Muscle layer of duodenum (tissue), 2 donors: ENCODE data around the gene ANKH.

Experiments
- H3K27ac ChIP-seq: one replicate; pipeline ENCODE4 v1.7.0; 2013; ENCODE audit warnings: mild to moderate bottlenecking, low read length
- H3K27me3 ChIP-seq: one replicate; pipeline ENCODE4 v1.7.0; 2013; ENCODE audit warnings: low read depth, mild to moderate bottlenecking, control low read depth, low read length
- H3K36me3 ChIP-seq, 2 donors: one replicate each; pipeline ENCODE4 v1.7.0; 2013; ENCODE audit warnings: low read length in 2 of 2, control low read depth in 1 of 2, mild to moderate bottlenecking in 1 of 2; ENCODE audit not compliant: insufficient read depth in 2 of 2, control insufficient read depth in 1 of 2
- H3K4me1 ChIP-seq, 2 donors: one replicate each; pipeline ENCODE4 v1.7.0; 2013; ENCODE audit warnings: low read length in 2 of 2, mild to moderate bottlenecking in 2 of 2, control low read depth in 1 of 2, moderate library complexity in 1 of 2; ENCODE audit not compliant: insufficient read depth in 2 of 2, control insufficient read depth in 1 of 2
- H3K4me3 ChIP-seq, 2 donors: one replicate each; pipeline ENCODE4 v1.7.0; 2013; ENCODE audit warnings: low read length in 2 of 2, low read depth in 1 of 2, mild to moderate bottlenecking in 1 of 2
- H3K9me3 ChIP-seq, 2 donors: one replicate each; pipeline ENCODE4 v1.7.0; 2013; ENCODE audit warnings: low read length in 2 of 2, control low read depth in 1 of 2, mild to moderate bottlenecking in 1 of 2; ENCODE audit not compliant: control insufficient read depth in 1 of 2
- donor health status: healthy.

The ANKH gene

DNA sequence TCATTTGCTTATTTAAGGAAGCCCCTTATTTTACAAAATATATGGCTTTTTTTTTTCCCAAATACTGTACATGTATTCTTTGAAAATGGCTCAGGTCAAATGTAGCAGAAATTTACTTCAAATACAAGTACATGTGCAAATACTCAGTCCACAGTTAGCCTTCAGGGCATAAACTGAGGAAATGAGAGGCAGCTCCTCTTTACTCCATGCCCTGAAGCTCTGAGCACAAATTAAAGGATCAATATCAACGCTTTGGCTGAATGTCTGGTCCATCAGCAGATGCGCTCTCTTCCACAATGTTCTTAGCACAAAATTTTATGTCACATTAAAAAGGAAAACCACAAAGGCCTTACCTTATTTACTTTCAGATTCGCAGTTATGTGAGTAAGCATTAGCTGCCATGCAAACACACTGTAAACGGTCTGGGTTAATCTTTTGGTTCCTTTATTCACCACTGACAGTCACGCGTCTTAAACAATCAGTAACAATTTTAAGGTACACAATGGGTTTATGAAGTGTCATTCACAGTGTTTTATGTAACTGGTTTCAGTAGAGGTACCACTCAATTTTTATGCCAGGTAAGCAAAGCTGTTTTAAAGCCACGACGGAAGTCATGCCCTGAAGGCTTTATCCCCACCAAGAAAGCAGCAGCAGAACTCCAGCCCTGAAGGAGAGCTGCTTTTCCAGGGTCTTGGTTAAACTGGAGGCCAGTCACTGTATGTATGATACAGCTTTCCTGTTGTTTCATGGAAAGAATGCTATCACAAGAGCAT lies 103.7 kb downstream of the ANKH start:
- H3K36me3 ChIP-seq = peaks cover 3 to 11% of the 10 kb centered on the region in 2 donors
- no peak overlapping the region for H3K27ac ChIP-seq
- no peaks in the 10 kb centered on the region for H3K9me3 ChIP-seq
- H3K27me3 ChIP-seq = no peaks in the 10 kb centered on the region
- peaks cover 0 to 5% of the 10 kb centered on the region in 2 donors for H3K4me1 ChIP-seq
- no peak overlapping the region for H3K4me3 ChIP-seq

GRCh38 chr5:14767053-14767452 lies 104.5 kb downstream of the ANKH start:
- peaks cover 3 to 11% of the 10 kb centered on the region in 2 donors for H3K36me3 ChIP-seq
- peaks cover 0 to 5% of the 10 kb centered on the region in 2 donors for H3K4me1 ChIP-seq
- H3K9me3 ChIP-seq = no peaks in the 10 kb centered on the region
- H3K27me3 ChIP-seq = no peaks in the 10 kb centered on the region
- no peak overlapping the region for H3K27ac ChIP-seq
- H3K4me3 ChIP-seq = no peak overlapping the region

DNA sequence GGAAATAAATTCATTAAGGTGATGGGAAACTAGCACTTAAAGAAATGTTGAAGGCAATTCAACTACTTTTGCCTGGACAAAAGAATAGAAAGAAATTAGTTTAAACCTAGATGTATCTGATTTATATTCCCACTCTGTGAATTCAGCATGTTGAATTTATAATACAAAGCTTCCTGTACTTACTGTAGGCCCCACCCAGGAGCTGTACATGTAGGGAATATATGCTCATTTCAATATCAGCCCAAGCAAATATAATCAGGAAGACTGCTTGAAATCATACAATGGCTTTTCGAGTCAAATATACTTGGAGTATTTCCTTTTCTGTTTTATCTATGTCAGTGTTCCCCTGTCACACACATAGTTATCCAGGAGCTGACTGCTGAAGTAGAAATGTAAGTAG lies 105.0 kb downstream of the ANKH start:
- Histone ChIP-seq H3K4me1 (peaks cover 0 to 5% of the 10 kb centered on the region in 2 donors), H3K36me3 (peaks cover 3 to 11% of the 10 kb centered on the region in 2 donors), H3K27me3 (no peaks in the 10 kb centered on the region), H3K9me3 (no peaks in the 10 kb centered on the region), H3K4me3 (no peak overlapping the region), H3K27ac (no peak overlapping the region)

- no peaks in the 10 kb centered on the region for H3K27me3 ChIP-seq
- H3K27ac ChIP-seq = no peak overlapping the region
- peaks cover 0 to under 1% of the 10 kb centered on the region in 2 donors for H3K4me1 ChIP-seq
- H3K4me3 ChIP-seq = no peak overlapping the region
- H3K36me3 ChIP-seq = peaks cover 3 to 11% of the 10 kb centered on the region in 2 donors
- no peaks in the 10 kb centered on the region for H3K9me3 ChIP-seq
Measured at GRCh38 chr5:14765587-14765986, 106.0 kb downstream of the ANKH start.

- peaks cover 3 to 11% of the 10 kb centered on the region in 2 donors for H3K36me3 ChIP-seq
- no peak overlapping the region for H3K4me3 ChIP-seq
- H3K9me3 ChIP-seq = no peaks in the 10 kb centered on the region
- H3K4me1 ChIP-seq = no peaks in the 10 kb centered on the region
- no peak overlapping the region for H3K27ac ChIP-seq
- no peaks in the 10 kb centered on the region for H3K27me3 ChIP-seq
Measured at GRCh38 chr5:14762549-14763216, 108.9 kb downstream of the ANKH start.

- H3K27ac ChIP-seq = no peak overlapping the region
- H3K4me3 ChIP-seq = no peak overlapping the region
- no peaks in the 10 kb centered on the region for H3K27me3 ChIP-seq
- peaks cover 0 to 3% of the 10 kb centered on the region in 2 donors for H3K36me3 ChIP-seq
- H3K9me3 ChIP-seq = no peaks in the 10 kb centered on the region
- no peaks in the 10 kb centered on the region for H3K4me1 ChIP-seq
Measured at GRCh38 chr5:14760548-14761002, 111.0 kb downstream of the ANKH start.

- H3K36me3 ChIP-seq = no peaks in the 10 kb centered on the region
- no peaks in the 10 kb centered on the region for H3K4me1 ChIP-seq
- no peaks in the 10 kb centered on the region for H3K9me3 ChIP-seq
- H3K27me3 ChIP-seq = no peaks in the 10 kb centered on the region
- H3K4me3 ChIP-seq = no peak overlapping the region
- H3K27ac ChIP-seq = no peak overlapping the region
Measured at GRCh38 chr5:14759744-14760547, 111.6 kb downstream of the ANKH start.

- no peaks in the 10 kb centered on the region for H3K9me3 ChIP-seq
- H3K27ac ChIP-seq = no peak overlapping the region
- H3K36me3 ChIP-seq = no peaks in the 10 kb centered on the region
- H3K4me3 ChIP-seq = no peak overlapping the region
- no peaks in the 10 kb centered on the region for H3K4me1 ChIP-seq
- H3K27me3 ChIP-seq = no peaks in the 10 kb centered on the region
Measured at GRCh38 chr5:14757850-14758249, 113.7 kb downstream of the ANKH start.

GRCh38 chr5:14756478-14756877 lies 115.1 kb downstream of the ANKH start:
- H3K27ac ChIP-seq = no peak overlapping the region
- H3K36me3 ChIP-seq = no peaks in the 10 kb centered on the region
- H3K4me3 ChIP-seq = no peak overlapping the region
- H3K4me1 ChIP-seq = no peaks in the 10 kb centered on the region
- H3K9me3 ChIP-seq = no peaks in the 10 kb centered on the region
- H3K27me3 ChIP-seq = no peaks in the 10 kb centered on the region

- Histone ChIP-seq H3K36me3 (peaks cover 15 to 16% of the 10 kb centered on the region in 2 donors), H3K27ac (no peak overlapping the region), H3K9me3 (no peaks in the 10 kb centered on the region), H3K27me3 (no peaks in the 10 kb centered on the region), H3K4me3 (no peak overlapping the region), H3K4me1 (no peaks in the 10 kb centered on the region)
Measured at GRCh38 chr5:14753947-14754346, 117.6 kb downstream of the ANKH start.

GRCh38 chr5:14753292-14753691 lies 118.3 kb downstream of the ANKH start:
- Histone ChIP-seq H3K27ac (no peak overlapping the region), H3K4me3 (no peak overlapping the region), H3K27me3 (no peaks in the 10 kb centered on the region), H3K36me3 (peaks cover 16 to 21% of the 10 kb centered on the region in 2 donors), H3K9me3 (no peaks in the 10 kb centered on the region), H3K4me1 (no peaks in the 10 kb centered on the region)
